Measurements from ENCODE around the gene APOH. TPM values are rescaled to one million over a fixed set of nuclear protein-coding genes. Genes with fewer than 3 reads are reported as not detected.

Gene APOH
- total RNA-seq, 1 experiment from 2014 or later, result not detected

GRCh38 chr17:66169839-66170238, 59.4 kb downstream of the APOH start:
- H3K27ac Mint-ChIP-seq (ENCODE audit: unreplicated experiment), result no peak overlapping the region
- H3K9me3 Mint-ChIP-seq (ENCODE audit: low read depth, unreplicated experiment), result no peaks in the 10 kb centered on the region
- CTCF ChIA-PET, result interaction anchor here (0.7 kb wide), 1 partner anchor 720 kb away, joined by 4 read pairs; no protein-coding TSS in a partner anchor
- no peaks in the 10 kb centered on the region for H3K4me1 Mint-ChIP-seq (ENCODE audit: low read depth, unreplicated experiment)
- H3K4me3 Mint-ChIP-seq (ENCODE audit: low read depth, unreplicated experiment), result no peak overlapping the region
- no peaks in the 10 kb centered on the region for H3K36me3 Mint-ChIP-seq (ENCODE audit: insufficient read depth, unreplicated experiment)
- TF ChIP-seq CTCF (IDR thresholded peaks at IDR 0.05; ENCODE audit: unreplicated experiment), result no peak
- intact Hi-C loops (cut with micrococcal nuclease; ENCODE audit: unreplicated experiment), result loop anchor here (10.0 kb wide), 2 partner anchors 875 to 935 kb away; no protein-coding TSS in a partner anchor
- BruUV-seq (replicated peaks), result no TSS peak
- DNase-seq, result no peak
- H3K27me3 Mint-ChIP-seq (ENCODE audit: unreplicated experiment), result no peaks in the 10 kb centered on the region

- intact Hi-C loops (cut with micrococcal nuclease; ENCODE audit: unreplicated experiment), result loop anchor here (10.0 kb wide), 2 partner anchors 873 to 933 kb away; no protein-coding TSS in a partner anchor
- no peaks in the 10 kb centered on the region for H3K4me1 Mint-ChIP-seq (ENCODE audit: low read depth, unreplicated experiment)
- H3K9me3 Mint-ChIP-seq (ENCODE audit: low read depth, unreplicated experiment), result no peaks in the 10 kb centered on the region
- H3K27me3 Mint-ChIP-seq (ENCODE audit: unreplicated experiment), result no peaks in the 10 kb centered on the region
- no peak for TF ChIP-seq CTCF (IDR thresholded peaks at IDR 0.05; ENCODE audit: unreplicated experiment)
- H3K27ac Mint-ChIP-seq (ENCODE audit: unreplicated experiment), result no peak overlapping the region
- no peak overlapping the region for H3K4me3 Mint-ChIP-seq (ENCODE audit: low read depth, unreplicated experiment)
- no peaks in the 10 kb centered on the region for H3K36me3 Mint-ChIP-seq (ENCODE audit: insufficient read depth, unreplicated experiment)
- no TSS peak for BruUV-seq (replicated peaks)
- CTCF ChIA-PET, result interaction anchor here (0.7 kb wide), 1 partner anchor 49 kb away, joined by 3 read pairs; no protein-coding TSS in a partner anchor
- no peak for DNase-seq
These were observed 61.9 kb downstream of the APOH start for GRCh38 chr17:66167189-66167815.

GRCh38 chr17:66165537-66166123, 63.6 kb downstream of the APOH start:
- BruUV-seq (replicated peaks), result no TSS peak
- no peak overlapping the region for H3K4me3 Mint-ChIP-seq (ENCODE audit: low read depth, unreplicated experiment)
- no peaks in the 10 kb centered on the region for H3K27me3 Mint-ChIP-seq (ENCODE audit: unreplicated experiment)

More at GRCh38 chr17:66165537-66166123, 63.6 kb downstream of the APOH start:
- TF ChIP-seq CTCF (IDR thresholded peaks at IDR 0.05; ENCODE audit: unreplicated experiment), result peak; percentile 14
- CTCF ChIA-PET, result interaction anchor here (0.6 to 2.5 kb wide), 6 partner anchors 23 to 937 kb away, joined by 3 to 16 read pairs (median 4); no protein-coding TSS in a partner anchor
- Mint-ChIP-seq H3K36me3 (ENCODE audit: insufficient read depth, unreplicated experiment) (no peaks in the 10 kb centered on the region), H3K9me3 (ENCODE audit: low read depth, unreplicated experiment) (no peaks in the 10 kb centered on the region), H3K27ac (ENCODE audit: unreplicated experiment) (no peak overlapping the region), H3K4me1 (ENCODE audit: low read depth, unreplicated experiment) (no peaks in the 10 kb centered on the region)
- intact Hi-C loops (cut with micrococcal nuclease; ENCODE audit: unreplicated experiment), result loop anchor here (2.0 to 10.0 kb wide), 3 partner anchors 177 to 931 kb away; no protein-coding TSS in a partner anchor
- DNase-seq, result peak; percentile 38

Other genes starting within 250 kb of the APOH start
- 4.0 and 5.4 TPM in 2 replicates for gene CEP112, start 37.3 kb downstream of the APOH start, total RNA-seq (2022)
- 126 TPM in 2 replicates for gene PRKCA, start 73.2 kb upstream of the APOH start, total RNA-seq (2022)

Measured in Calu3 (cell line).